HFFc6 (cell line): Measurements from ENCODE around the gene MTMR3. TPM values are rescaled to one million over a fixed set of nuclear protein-coding genes. Genes with fewer than 3 reads are reported as not detected.

ENCODE experiments used
- DNase-seq: peaks from one replicate; pipeline ENCODE4 v3.0.0-alpha.2; 2018
- H3K27ac Mint-ChIP-seq: 2 replicates; pipeline ENCODE4 v1.8.0; 2020; ENCODE audit warnings: mild to moderate bottlenecking, mixed read lengths
- H3K27me3 Mint-ChIP-seq: 2 replicates; pipeline ENCODE4 v1.8.0; 2021; ENCODE audit warnings: mild to moderate bottlenecking, moderate library complexity, mixed read lengths; ENCODE audit not compliant: insufficient read depth
- H3K36me3 Mint-ChIP-seq: 2 replicates; pipeline ENCODE4 v1.8.0; 2021; ENCODE audit warnings: low read depth, mixed read lengths
- H3K4me1 Mint-ChIP-seq: 2 replicates; pipeline ENCODE4 v1.8.0; 2020; ENCODE audit warnings: low read depth, mixed read lengths
- H3K4me3 Mint-ChIP-seq: 2 replicates; pipeline ENCODE4 v1.8.0; 2020; ENCODE audit warnings: mild to moderate bottlenecking, moderate library complexity, mixed read lengths
- H3K9me3 Mint-ChIP-seq: 2 replicates; pipeline ENCODE4 v1.8.0; 2020; ENCODE audit warnings: mild to moderate bottlenecking, mixed read lengths
- total RNA-seq, 6 experiments: library from RNA; stranded (reverse); fragmentation: NEBNext Ultra II Directional; extraction: Animal tissue kit (Norgen Biotek cat#: 25700); gene quantifications; 2 replicates in 1 of 6; 3 replicates in 5 of 6; pipeline ENCODE4 v1.2.3, GENCODE V29; 2021
- TF ChIP-seq, protein P1 (sequence below): fragments of 200-600 bp; sonication (generic); IDR thresholded peaks from 2 replicates; pipeline ENCODE4 v1.5.0; 2021; ENCODE audit warnings: antibody characterized with exemption, mild to moderate bottlenecking

The MTMR3 gene
- total RNA-seq, 6 experiments from 2014 or later = 19.0 to 27.0 (median 21.7) TPM

DNA sequence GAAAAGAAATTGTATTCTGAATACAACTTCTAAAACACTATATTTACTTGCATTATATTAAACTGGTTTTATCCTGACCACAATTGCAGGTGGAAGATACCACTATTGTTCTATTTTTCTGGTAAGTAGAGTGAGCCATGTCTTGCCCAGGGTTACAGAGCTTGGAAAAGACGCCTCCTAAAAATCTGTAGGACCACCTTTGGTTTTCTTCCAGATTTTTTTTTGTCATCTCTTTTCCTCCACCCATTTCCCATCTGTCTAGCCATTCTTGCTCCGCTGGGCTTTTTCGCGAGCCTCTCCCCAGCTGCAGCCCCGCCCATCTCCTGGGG lies 294 bp upstream of the MTMR3 start:
- Mint-ChIP-seq H3K4me1 (peaks cover 11% of the 10 kb centered on the region), H3K27ac (no peak overlapping the region), H3K36me3 (peaks cover 11% of the 10 kb centered on the region), H3K4me3 (peak overlapping the region; percentile 96), H3K9me3 (no peaks in the 10 kb centered on the region), H3K27me3 (peaks cover 2% of the 10 kb centered on the region; the same call in 1 of the 2 replicates)
- TF ChIP-seq, protein P1, sequence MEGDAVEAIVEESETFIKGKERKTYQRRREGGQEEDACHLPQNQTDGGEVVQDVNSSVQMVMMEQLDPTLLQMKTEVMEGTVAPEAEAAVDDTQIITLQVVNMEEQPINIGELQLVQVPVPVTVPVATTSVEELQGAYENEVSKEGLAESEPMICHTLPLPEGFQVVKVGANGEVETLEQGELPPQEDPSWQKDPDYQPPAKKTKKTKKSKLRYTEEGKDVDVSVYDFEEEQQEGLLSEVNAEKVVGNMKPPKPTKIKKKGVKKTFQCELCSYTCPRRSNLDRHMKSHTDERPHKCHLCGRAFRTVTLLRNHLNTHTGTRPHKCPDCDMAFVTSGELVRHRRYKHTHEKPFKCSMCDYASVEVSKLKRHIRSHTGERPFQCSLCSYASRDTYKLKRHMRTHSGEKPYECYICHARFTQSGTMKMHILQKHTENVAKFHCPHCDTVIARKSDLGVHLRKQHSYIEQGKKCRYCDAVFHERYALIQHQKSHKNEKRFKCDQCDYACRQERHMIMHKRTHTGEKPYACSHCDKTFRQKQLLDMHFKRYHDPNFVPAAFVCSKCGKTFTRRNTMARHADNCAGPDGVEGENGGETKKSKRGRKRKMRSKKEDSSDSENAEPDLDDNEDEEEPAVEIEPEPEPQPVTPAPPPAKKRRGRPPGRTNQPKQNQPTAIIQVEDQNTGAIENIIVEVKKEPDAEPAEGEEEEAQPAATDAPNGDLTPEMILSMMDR = no peak
- no peak for DNase-seq

- Mint-ChIP-seq H3K36me3 (peaks cover 11% of the 10 kb centered on the region), H3K9me3 (no peaks in the 10 kb centered on the region), H3K4me1 (peaks cover 7% of the 10 kb centered on the region), H3K27me3 (peaks cover 2% of the 10 kb centered on the region; the same call in 1 of the 2 replicates), H3K27ac (peak overlapping the region; percentile 82), H3K4me3 (peak overlapping the region; percentile 96)
- TF ChIP-seq, protein P1 = no peak
- DNase-seq = no peak
Observed at GRCh38 chr22:29883775-29884097, 762 bp downstream of the MTMR3 start.

DNA sequence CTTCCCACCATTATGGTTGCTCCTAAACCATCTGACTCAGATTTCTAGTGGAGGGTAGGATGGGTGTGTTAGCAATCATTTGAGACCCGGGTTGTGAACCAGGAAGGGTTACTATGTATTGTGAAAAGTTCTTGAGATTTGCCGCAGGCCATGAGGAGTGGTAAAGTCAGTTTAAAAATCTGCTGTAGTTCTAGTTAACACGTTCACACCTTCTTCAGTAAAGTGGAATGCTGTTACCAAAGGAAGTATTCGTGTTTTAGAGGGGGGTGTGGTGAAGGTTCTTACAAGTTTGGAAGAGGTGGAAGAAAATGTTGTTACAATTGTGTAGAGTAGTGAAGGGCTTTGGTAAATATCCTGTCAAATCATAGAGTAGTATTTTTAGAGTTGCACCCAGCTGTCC lies 2.6 kb downstream of the MTMR3 start:
- no peak for DNase-seq
- Mint-ChIP-seq H3K9me3 (no peaks in the 10 kb centered on the region), H3K36me3 (peaks cover 11% of the 10 kb centered on the region), H3K27me3 (peaks cover 2% of the 10 kb centered on the region; the same call in 1 of the 2 replicates), H3K4me3 (no peak overlapping the region), H3K27ac (no peak overlapping the region), H3K4me1 (peaks cover 7% of the 10 kb centered on the region)
- TF ChIP-seq, protein P1 = no peak

GRCh38 chr22:29886596-29886995 lies 3.6 kb downstream of the MTMR3 start:
- Mint-ChIP-seq H3K4me3 (no peak overlapping the region), H3K27me3 (peaks cover 2% of the 10 kb centered on the region; the same call in 1 of the 2 replicates), H3K36me3 (peaks cover 11% of the 10 kb centered on the region), H3K4me1 (peaks cover 7% of the 10 kb centered on the region), H3K27ac (no peak overlapping the region), H3K9me3 (no peaks in the 10 kb centered on the region)
- TF ChIP-seq, protein P1 = no peak
- no peak for DNase-seq

- H3K27ac Mint-ChIP-seq = no peak overlapping the region
- TF ChIP-seq, protein P1 = no peak
- H3K9me3 Mint-ChIP-seq = no peaks in the 10 kb centered on the region
- no peak for DNase-seq
- peaks cover 11% of the 10 kb centered on the region for H3K36me3 Mint-ChIP-seq
- no peaks in the 10 kb centered on the region for H3K27me3 Mint-ChIP-seq
- H3K4me1 Mint-ChIP-seq = peaks cover 11% of the 10 kb centered on the region
- no peak overlapping the region for H3K4me3 Mint-ChIP-seq
Observed at GRCh38 chr22:29887358-29887757, 4.4 kb downstream of the MTMR3 start.

- H3K27ac Mint-ChIP-seq = no peak overlapping the region
Observed at GRCh38 chr22:29890760-29891159, 7.8 kb downstream of the MTMR3 start.

More at GRCh38 chr22:29890760-29891159, 7.8 kb downstream of the MTMR3 start:
- DNase-seq = no peak
- H3K4me1 Mint-ChIP-seq = peaks cover 15% of the 10 kb centered on the region
- TF ChIP-seq, protein P1 = no peak
- no peaks in the 10 kb centered on the region for H3K27me3 Mint-ChIP-seq
- no peak overlapping the region for H3K4me3 Mint-ChIP-seq
- H3K9me3 Mint-ChIP-seq = no peaks in the 10 kb centered on the region
- H3K36me3 Mint-ChIP-seq = 0 out of 2 replicates have a peak, but pooled peaks cover 7% of the 10 kb centered on the region
